ENCODE data around the gene C17orf100. TPM values are rescaled to one million over a fixed set of nuclear protein-coding genes. Genes with fewer than 3 reads are reported as not detected.
"Not testable (repeated sequence)": the region's sequence is repeated elsewhere in the genome, so short reads cannot be mapped to it uniquely, and the experiment has no call there.

Gene C17orf100
- total RNA-seq, 2 donors from 2014 or later = 3.3 to 6.2 TPM

DNA sequence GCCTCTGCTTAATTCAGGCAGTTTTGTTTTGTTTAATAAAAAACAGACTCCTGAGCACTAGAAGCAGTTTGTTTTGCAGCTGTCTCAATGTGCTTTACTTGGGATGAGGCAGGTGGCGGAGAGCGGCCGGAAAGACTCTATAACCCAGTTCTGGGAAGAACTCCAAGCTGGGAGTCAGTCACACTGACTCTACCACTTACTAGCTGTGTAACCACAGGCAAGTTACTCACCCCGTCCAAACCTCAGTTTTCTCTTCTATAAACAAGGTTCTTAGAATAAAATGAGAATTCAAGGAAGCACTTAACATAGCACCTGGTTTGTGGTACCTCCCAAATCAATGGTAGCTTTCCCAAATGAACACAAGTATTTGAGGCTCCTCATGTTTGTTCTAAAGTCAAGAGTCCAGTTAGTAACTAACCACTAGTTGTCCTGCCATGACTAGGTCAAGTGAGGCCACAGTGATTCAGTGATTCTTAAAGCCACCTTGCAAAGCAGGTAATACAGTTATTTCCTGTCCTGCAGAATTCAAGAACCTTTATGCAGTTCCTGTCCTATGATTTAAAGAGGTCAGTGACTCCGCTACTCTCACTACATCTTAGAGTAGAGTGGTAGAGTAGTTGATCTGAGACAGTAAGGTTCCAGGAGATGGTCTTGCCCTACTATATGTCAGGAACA, 8.0 kb upstream of the C17orf100 start:
- 77 to 85% methylated on average over 5 of the region's 5 CpGs for WGBS, 2 donors
- no peak overlapping the region for H3K27ac ChIP-seq
- H3K9me3 ChIP-seq = no peaks in the 10 kb centered on the region
- no peak overlapping the region for H3K4me3 ChIP-seq
- H3K27me3 ChIP-seq = no peaks in the 10 kb centered on the region
- H3K4me1 ChIP-seq = peaks cover 37% of the 10 kb centered on the region
- intact Hi-C loops (cut with DNase I) = no loop called here
- DNase-seq = no peak
- H3K36me3 ChIP-seq (replicated peaks in 1 of 2; ENCODE audit: insufficient read depth in 1 of 2, low read depth in 2 of 2) = no peaks in the 10 kb centered on the region
- TF ChIP-seq, protein P1, sequence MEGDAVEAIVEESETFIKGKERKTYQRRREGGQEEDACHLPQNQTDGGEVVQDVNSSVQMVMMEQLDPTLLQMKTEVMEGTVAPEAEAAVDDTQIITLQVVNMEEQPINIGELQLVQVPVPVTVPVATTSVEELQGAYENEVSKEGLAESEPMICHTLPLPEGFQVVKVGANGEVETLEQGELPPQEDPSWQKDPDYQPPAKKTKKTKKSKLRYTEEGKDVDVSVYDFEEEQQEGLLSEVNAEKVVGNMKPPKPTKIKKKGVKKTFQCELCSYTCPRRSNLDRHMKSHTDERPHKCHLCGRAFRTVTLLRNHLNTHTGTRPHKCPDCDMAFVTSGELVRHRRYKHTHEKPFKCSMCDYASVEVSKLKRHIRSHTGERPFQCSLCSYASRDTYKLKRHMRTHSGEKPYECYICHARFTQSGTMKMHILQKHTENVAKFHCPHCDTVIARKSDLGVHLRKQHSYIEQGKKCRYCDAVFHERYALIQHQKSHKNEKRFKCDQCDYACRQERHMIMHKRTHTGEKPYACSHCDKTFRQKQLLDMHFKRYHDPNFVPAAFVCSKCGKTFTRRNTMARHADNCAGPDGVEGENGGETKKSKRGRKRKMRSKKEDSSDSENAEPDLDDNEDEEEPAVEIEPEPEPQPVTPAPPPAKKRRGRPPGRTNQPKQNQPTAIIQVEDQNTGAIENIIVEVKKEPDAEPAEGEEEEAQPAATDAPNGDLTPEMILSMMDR (IDR thresholded peaks at IDR 0.05) = no peak
- TF ChIP-seq POLR2A (IDR thresholded peaks at IDR 0.05) = no peak
- ATAC-seq = no peak

DNA sequence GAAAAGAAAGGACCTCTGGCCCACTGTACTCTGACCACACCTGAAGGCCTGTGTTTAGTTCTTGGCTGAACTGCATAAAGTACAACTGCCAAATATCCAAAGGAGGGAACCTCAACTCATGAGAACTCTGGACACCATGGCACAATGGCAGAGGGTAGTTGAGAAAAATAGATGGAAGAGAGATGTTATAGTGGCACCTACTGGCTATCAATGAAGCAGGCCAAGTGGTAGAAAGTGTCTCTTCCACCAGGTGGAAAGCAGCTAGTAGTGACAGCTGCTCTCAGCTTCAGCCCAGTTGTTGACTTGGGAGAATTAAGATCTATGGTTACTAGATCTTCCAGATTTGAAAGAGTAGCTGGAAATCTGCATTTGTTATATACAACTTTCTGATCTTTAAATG, 3.4 kb upstream of the C17orf100 start:
- Histone ChIP-seq H3K36me3 (replicated peaks in 1 of 2; ENCODE audit: insufficient read depth in 1 of 2, low read depth in 2 of 2) (peaks cover 0 to 1% of the 10 kb centered on the region in 2 donors), H3K9me3 (no peaks in the 10 kb centered on the region), H3K4me1 (peaks cover 35% of the 10 kb centered on the region), H3K27me3 (no peaks in the 10 kb centered on the region), H3K27ac (no peak overlapping the region), H3K4me3 (no peak overlapping the region)
- no peak for TF ChIP-seq POLR2A (IDR thresholded peaks at IDR 0.05)
- TF ChIP-seq, protein P1 (IDR thresholded peaks at IDR 0.05) = peak in 2 of 7 experiments; percentile 10 to 21
- no peak for DNase-seq
- ATAC-seq = no peak
- intact Hi-C loops (cut with DNase I) = no loop called here

DNA sequence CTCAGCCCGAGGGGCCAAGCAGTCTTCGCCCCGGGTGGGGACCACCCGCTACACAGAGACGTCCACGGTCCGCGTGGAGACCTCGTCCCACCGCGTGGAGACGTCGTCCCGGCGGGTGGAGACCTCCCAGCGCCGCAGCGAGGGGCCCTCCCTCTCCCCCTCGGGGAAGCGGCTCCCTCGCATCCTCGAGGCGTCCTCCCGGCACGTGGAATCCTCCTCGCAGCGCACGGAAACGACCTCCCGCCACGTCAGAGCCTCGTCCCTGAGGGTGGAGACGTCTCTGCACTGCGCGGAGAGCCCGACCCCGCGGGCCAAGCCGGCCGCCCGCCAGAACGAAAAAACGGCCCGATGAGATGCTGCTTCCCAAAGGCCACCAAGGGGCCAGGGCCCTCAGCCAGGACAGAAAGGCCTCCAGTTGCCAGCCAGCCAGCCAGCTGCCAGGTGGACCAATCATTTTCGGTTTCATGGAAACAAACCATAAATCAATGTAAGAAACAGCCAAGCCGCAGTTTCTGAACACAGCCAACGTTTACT, 424 bp downstream of the C17orf100 start:
- 2 to 5% methylated on average over 10 to 42 of the region's 47 CpGs for WGBS, 2 donors
- H3K27ac ChIP-seq = peak overlapping the region; percentile 74 to 94 (median 90)
- H3K4me1 ChIP-seq = peaks cover 58% of the 10 kb centered on the region

DNA sequence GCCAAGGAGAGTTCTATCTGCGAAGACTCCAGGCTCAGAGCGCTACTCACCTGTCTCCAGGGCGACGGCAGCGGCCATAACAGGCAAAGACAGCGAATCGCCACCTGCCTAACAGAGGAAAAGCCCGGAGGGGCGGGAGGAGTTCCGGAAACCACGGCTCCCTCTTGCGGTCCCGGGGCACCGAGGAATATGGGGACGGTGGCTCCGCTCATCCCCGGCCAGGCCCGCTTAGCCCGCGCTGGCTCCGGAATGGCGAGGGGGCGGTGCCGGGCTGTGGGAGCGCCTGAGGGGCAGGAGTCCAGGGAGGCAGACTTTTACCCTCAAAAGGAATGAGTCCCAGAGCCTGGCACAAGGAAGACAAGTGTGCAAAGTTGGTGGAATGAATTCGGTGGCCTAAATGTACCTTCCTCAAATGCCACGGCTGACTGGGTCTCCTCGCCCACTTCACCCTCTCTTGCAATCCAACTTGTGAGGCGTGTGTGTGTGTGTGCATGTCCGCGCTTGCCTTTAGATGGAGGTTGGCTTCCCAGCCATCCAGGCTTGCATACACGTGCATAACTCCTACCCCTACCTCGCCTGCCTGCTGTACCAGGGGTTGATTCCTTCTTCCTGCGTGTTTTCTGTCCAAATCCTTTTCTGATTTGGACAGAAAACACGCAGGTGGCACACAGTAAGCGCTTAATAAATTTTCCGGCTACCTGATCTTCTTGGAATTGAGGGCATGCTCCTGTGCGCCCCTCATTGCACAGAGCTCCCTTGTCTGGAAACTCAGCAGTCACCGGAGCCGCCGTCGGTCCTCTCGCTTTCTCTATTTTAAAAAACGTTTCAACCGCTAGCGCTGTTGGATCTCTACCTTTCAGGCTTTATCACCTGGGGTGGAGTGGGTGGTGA, 3.5 kb downstream of the C17orf100 start:
- H3K27me3 ChIP-seq = no peaks in the 10 kb centered on the region
- H3K4me3 ChIP-seq = no peak overlapping the region
- peak overlapping the region in 1 of 4 donors; percentile 32 for H3K27ac ChIP-seq
- 52 to 58% methylated on average over 46 of the region's 46 CpGs for WGBS, 2 donors
- DNase-seq (peak; percentile 46 to 76 (median 64)), ATAC-seq (no peak)
- no peaks in the 10 kb centered on the region for H3K36me3 ChIP-seq (replicated peaks in 1 of 2; ENCODE audit: insufficient read depth in 1 of 2, low read depth in 2 of 2)
- intact Hi-C loops (cut with DNase I) = no loop called here
- peaks cover 47% of the 10 kb centered on the region for H3K4me1 ChIP-seq
- H3K9me3 ChIP-seq = no peaks in the 10 kb centered on the region
- TF ChIP-seq, protein P1 (IDR thresholded peaks at IDR 0.05) = peak in 3 of 7 experiments; percentile 11 to 15 (median 12)
- no peak for TF ChIP-seq POLR2A (IDR thresholded peaks at IDR 0.05)

More for the DNA sequence above, 424 bp downstream of the C17orf100 start:
- no peaks in the 10 kb centered on the region for H3K27me3 ChIP-seq
- H3K9me3 ChIP-seq = no peaks in the 10 kb centered on the region
- TF ChIP-seq, protein P1 (IDR thresholded peaks at IDR 0.05) = peak in 1 of 7 experiments; percentile 3
- TF ChIP-seq POLR2A (IDR thresholded peaks at IDR 0.05) = no peak
- peak; percentile 39 for ATAC-seq
- peaks cover 0 to 1% of the 10 kb centered on the region in 2 donors for H3K36me3 ChIP-seq (replicated peaks in 1 of 2; ENCODE audit: insufficient read depth in 1 of 2, low read depth in 2 of 2)
- DNase-seq = peak; percentile 64 to 81 (median 74)
- intact Hi-C loops (cut with DNase I) = no loop called here
- H3K4me3 ChIP-seq = peak overlapping the region; percentile 32 to 61

DNA sequence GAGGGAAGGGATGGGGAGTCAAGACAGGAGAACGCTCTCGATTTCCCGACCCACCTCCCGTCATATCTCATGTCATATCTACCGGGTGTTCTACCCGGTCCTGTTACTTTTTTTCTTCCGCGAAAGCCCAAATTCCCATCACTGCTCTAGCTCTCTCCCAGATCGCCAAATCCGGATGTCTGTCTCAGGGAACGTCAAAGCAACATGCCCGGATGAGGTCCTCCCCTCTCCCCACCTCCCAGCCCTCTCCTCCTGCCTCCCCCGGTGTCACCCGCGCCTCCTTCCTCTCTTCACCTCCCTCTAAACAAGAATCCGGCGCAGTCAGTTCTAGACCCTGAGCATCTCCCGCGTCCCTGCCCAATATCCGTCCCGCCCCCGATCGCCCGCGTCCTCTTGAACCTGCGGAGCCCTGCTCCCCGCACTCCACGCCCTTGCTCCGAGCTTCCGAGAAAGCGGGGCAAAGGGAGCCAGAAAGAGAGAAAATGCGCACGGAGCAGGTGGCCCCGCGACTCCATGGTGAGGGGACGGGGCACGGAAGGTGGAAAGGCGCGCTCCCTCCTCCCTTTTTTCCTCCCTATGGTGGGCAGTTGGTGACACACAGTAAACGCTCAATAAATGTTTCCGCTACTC, 4.3 kb downstream of the C17orf100 start:
- ATAC-seq; DNase-seq; H3K36me3 ChIP-seq (replicated peaks in 1 of 2; ENCODE audit: insufficient read depth in 1 of 2, low read depth in 2 of 2); intact Hi-C loops (cut with DNase I); H3K9me3 ChIP-seq; H3K4me3 ChIP-seq; H3K27me3 ChIP-seq; H3K27ac ChIP-seq: not testable (repeated sequence)
- H3K4me1 ChIP-seq = peaks cover 40% of the 10 kb centered on the region
- 13 to 32% methylated on average over 30 to 35 of the region's 41 CpGs for WGBS, 2 donors

DNA sequence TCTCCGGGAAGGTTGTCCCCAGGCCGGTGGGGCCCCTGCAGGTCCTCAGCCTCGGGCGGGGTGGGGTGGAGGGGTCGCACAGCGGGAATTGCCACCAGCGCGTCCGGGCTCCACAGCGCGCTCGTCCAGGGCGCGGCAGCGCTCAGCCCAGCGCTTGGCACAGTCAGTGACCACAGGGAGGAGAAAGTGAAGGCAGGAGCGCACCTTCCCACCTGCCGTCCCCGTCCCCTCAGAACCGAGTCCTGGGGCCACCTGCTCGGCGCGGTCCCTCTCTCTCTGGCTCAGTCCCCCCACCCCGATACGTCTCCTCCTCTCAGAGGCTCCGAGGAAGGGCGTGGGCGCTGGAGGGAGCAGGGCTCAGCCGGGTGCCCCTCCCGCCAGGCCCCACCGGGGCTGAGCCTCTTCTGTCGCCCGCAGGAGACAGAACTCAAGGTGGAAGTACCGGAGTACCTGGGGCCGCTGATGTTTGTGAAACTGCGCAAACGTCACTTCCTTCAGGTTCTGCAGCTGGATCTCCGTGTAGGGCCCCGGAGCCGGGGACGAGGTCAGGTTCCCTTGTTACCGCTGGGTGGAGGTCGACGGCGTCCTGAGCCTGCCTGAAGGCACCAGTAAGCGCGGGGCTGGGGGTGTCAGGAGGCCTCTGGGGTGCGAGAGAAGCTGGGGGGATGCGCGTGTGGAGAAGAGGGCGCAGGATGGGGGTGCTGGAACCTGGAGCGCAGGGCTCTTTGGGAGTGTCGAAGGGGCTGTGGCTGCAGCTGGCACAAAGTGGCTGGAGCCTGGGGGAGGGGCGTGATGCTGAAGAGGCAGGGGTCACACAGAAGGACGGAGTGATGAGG, 5.5 kb downstream of the C17orf100 start:
- WGBS, 2 donors = 19 to 49% methylated on average over 34 to 43 of the region's 55 CpGs
- H3K4me3 ChIP-seq; intact Hi-C loops (cut with DNase I); H3K27me3 ChIP-seq; H3K9me3 ChIP-seq; DNase-seq; H3K36me3 ChIP-seq (replicated peaks in 1 of 2; ENCODE audit: insufficient read depth in 1 of 2, low read depth in 2 of 2); ATAC-seq; H3K27ac ChIP-seq: not testable (repeated sequence)
- H3K4me1 ChIP-seq = peaks cover 35% of the 10 kb centered on the region
